HG03558 (cell line): ENCODE data around the gene ACSM4.
"Not testable (repeated sequence)": the region's sequence is repeated elsewhere in the genome, so short reads cannot be mapped to it uniquely, and the experiment has no call there.

Source experiments
- ATAC-seq: cut with Tn5 transposase; IDR thresholded peaks from one replicate; pipeline ENCODE4 v1.9.1; 2021; ENCODE audit warnings: moderate number of reproducible peaks; ENCODE audit not compliant: unreplicated experiment; ENCODE audit errors: extremely low read depth

Gene ACSM4

GRCh38 chr12:7303772-7304171 is at the start of gene ACSM4:
Gene ACSM4 (plus strand): TSS chr12:7304072. CDS start chr12:7304332, 260 bp downstream.
- no peak for ATAC-seq

- ATAC-seq, result no peak
These were observed 44.8 kb upstream of the ACSM4 start for GRCh38 chr12:7259060-7259459.

GRCh38 chr12:7264538-7264937 is 39.3 kb upstream of the ACSM4 start:
- ATAC-seq, result no peak

- no peak for ATAC-seq
These were observed 38.6 kb upstream of the ACSM4 start for GRCh38 chr12:7265251-7265650.

- no peak for ATAC-seq
These were observed 34.6 kb upstream of the ACSM4 start for GRCh38 chr12:7269273-7269672.

GRCh38 chr12:7271893-7272514 is 31.9 kb upstream of the ACSM4 start:
- ATAC-seq, result no peak

- not testable (repeated sequence) for ATAC-seq
These were observed 28.4 kb upstream of the ACSM4 start for GRCh38 chr12:7275482-7275881.

- no peak for ATAC-seq
These were observed 21.0 kb upstream of the ACSM4 start for GRCh38 chr12:7282844-7283243.

GRCh38 chr12:7289743-7290142 is 14.1 kb upstream of the ACSM4 start:
- ATAC-seq, result no peak

GRCh38 chr12:7290588-7290987 is 13.3 kb upstream of the ACSM4 start:
- not testable (repeated sequence) for ATAC-seq

GRCh38 chr12:7292300-7292699 is 11.6 kb upstream of the ACSM4 start:
- no peak for ATAC-seq

GRCh38 chr12:7293670-7294069 is 10.2 kb upstream of the ACSM4 start:
- ATAC-seq, result no peak

- ATAC-seq, result no peak
These were observed 8.3 kb upstream of the ACSM4 start for GRCh38 chr12:7295529-7295928.

GRCh38 chr12:7297865-7298264 is 6.0 kb upstream of the ACSM4 start:
- no peak for ATAC-seq

GRCh38 chr12:7302266-7302986 is 1.4 kb upstream of the ACSM4 start:
- no peak for ATAC-seq

- no peak for ATAC-seq
These were observed 642 bp upstream of the ACSM4 start for GRCh38 chr12:7303230-7303629.

GRCh38 chr12:7304456-7304855 is 584 bp downstream of the ACSM4 start:
- ATAC-seq, result no peak

GRCh38 chr12:7310070-7310469 is 6.2 kb downstream of the ACSM4 start:
- no peak for ATAC-seq

- no peak for ATAC-seq
These were observed 16.1 kb downstream of the ACSM4 start for GRCh38 chr12:7319930-7320329.

- no peak for ATAC-seq
These were observed 17.8 kb downstream of the ACSM4 start for GRCh38 chr12:7321624-7322023.

GRCh38 chr12:7322599-7322998 is 18.7 kb downstream of the ACSM4 start:
- no peak for ATAC-seq

- no peak for ATAC-seq
These were observed 20.3 kb downstream of the ACSM4 start for GRCh38 chr12:7324176-7324575.
